Stimulated activated CD8-positive, alpha-beta memory T cell treated with anti-CD3 and anti-CD28 coated beads, Interleukin-2, amount 100 ng/mL, for 48 hours (primary cell): Measurements from ENCODE around the gene ATP13A5.

Experiments
- DNase-seq, 2 donors: peaks; one replicate each; pipeline ENCODE4 v3.0.0-alpha.2; 2020; ENCODE audit warnings: low read depth in 2 of 2

ATP13A5 gene, protein sequence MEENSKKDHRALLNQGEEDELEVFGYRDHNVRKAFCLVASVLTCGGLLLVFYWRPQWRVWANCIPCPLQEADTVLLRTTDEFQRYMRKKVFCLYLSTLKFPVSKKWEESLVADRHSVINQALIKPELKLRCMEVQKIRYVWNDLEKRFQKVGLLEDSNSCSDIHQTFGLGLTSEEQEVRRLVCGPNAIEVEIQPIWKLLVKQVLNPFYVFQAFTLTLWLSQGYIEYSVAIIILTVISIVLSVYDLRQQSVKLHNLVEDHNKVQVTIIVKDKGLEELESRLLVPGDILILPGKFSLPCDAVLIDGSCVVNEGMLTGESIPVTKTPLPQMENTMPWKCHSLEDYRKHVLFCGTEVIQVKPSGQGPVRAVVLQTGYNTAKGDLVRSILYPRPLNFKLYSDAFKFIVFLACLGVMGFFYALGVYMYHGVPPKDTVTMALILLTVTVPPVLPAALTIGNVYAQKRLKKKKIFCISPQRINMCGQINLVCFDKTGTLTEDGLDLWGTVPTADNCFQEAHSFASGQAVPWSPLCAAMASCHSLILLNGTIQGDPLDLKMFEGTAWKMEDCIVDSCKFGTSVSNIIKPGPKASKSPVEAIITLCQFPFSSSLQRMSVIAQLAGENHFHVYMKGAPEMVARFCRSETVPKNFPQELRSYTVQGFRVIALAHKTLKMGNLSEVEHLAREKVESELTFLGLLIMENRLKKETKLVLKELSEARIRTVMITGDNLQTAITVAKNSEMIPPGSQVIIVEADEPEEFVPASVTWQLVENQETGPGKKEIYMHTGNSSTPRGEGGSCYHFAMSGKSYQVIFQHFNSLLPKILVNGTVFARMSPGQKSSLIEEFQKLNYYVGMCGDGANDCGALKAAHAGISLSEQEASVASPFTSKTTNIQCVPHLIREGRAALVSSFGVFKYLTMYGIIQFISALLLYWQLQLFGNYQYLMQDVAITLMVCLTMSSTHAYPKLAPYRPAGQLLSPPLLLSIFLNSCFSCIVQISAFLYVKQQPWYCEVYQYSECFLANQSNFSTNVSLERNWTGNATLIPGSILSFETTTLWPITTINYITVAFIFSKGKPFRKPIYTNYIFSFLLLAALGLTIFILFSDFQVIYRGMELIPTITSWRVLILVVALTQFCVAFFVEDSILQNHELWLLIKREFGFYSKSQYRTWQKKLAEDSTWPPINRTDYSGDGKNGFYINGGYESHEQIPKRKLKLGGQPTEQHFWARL

DNA sequence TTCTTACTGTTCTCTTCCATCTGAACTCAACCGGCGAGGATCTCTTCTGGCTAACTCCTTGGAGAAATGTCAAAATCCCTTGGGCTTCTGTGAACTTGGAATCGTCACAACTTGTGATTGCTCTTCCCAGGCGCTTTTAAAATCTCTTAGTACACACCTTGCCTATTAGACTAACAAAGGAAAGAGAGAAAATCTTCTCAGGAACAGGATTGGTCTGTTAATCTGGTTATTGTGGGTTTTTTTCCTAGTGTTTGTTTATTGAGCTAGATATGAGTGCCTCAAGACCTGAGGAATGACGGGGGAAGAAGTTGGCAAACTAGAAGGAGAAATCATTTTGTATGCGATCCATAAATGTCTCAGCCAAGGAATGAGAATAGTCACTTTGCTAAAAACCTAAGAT is at the start of gene ATP13A5:
Gene ATP13A5, minus strand, starts transcription at position 48 of the 400 bp plus-strand sequence. Its CDS starts 28 bp downstream, at position 20.
- DNase-seq, result no peak

DNA sequence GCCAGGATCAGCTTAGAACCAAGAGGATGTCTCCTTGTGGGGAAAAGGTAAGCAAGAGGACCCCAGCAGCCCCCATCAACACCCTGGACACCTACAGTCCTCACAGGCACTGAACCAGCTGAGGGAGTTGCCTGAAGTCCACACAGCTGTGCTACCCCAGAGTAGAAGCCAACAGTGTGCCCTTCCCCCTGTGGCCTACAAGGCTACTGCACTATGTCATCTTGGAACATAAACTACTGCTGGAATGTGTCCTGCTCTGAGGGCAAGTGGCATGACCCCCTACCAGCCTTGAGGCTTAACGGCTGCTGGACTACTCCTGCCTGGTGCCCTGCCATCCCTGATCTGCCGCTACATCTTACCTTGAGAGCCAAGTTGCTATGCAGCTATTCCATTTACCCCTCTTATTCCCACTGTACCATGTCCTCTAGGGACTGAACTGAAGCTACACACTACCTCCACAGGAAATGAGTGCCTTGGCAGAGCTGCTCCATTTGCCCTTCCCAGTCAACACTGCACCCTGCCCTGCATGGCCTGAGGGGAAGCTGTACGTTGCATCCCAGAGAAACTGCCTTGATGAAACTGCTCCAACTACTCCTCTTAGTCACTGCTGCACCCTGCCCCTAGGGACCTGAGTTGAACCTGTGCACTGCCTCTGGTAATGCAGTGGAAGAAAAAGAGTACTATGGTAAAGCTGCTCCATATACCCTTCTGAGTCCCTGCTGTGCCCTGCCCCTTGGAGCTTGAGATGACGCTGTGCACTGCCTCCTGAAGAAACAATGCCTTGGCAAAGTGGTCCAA is 40.2 kb upstream of the ATP13A5 start:
- no peak for DNase-seq

DNA sequence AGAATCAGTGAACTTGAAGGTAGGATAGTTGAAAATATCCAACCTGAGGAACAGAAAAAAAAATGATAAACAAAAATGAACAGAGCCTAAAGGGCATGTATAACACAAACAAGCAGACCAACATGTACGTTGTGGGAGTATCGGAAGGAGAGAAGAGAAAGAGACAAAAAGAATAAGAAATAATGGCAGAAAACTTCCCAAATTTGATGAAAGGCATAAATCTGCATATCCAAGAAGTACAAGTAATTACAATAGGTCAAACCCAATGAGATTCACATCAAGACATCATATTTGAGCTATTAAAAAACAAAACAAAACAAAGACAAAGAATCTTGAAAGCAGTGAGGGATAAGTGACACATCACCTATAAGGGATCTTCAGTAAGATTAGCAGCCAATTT is 38.1 kb upstream of the ATP13A5 start:
- DNase-seq, result no peak

DNA sequence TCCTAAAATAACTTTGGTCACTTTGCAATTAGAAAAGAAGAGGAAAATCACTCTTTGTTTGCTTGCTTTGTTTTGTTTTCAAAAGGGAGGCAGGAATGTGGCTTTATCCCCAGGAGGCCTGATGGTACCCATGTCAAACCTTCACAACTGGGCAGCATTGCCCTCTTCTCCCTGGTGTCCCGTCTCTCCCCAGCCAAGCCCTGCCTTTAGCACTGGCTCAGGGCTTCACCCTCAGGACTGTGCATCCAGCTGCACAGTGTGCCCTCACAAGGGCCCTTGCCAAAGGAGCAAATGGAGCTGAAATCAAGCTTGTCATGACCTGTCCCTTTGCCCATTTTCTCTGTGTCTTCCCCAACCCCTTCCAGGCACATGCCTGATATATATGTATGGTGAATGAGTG is 29.1 kb upstream of the ATP13A5 start:
- no peak for DNase-seq

DNA sequence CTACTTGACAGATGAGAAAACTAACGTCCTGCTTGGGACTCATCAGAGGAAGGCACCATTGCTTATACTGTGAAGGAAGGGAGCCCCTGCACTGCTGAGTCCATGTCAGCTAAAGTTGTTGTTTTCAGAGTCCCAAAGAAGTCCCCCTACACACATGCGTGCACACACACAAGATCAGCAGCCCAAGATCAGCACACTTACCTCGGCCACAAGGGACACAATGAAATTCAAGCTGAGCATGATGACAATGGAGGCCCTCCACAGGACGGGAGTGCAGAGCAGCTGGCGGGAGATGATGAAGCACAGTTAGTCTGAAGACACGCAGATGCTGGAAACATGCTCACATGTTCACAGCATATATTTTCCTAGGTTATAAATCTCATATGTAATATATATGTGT is 28.6 kb upstream of the ATP13A5 start:
- DNase-seq, result no peak

DNA sequence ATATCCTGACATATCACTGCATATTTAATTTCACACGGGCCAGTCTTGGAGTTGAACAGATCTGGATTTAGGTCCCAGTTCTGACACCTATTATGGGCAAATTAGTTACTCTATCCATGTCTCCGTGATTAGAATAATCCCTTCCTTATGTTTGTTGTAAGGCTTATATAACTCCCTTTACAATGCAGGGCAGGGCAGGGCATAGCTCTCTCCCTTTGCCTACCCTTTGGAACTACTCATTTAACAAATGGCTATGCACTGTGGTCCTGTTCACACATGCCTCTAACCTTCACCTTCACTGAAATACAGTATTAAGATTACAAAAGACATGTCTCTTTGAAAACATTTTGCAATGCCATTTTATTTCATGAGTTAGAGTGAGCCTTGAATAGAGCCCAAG is 24.8 kb upstream of the ATP13A5 start:
- DNase-seq, result no peak

DNA sequence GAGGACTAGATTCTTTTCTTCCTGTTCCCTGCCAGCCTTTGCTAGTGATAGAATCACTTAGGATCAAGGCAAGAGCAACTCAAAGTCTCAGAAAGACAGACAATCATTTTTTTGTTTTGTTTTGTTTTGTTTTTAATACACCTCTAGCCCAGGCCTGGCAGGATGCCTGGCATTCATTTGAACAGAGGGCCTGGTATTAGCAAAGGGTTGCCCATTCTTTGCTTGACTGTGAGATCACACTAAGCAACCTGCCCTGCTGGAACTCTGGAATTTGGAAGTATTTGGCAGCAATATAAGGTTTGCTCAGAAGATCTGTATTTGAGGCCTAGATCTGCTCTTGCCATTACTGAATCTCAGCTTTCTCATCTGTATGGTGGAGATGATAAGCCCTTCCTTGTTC is 21.8 kb upstream of the ATP13A5 start:
- no peak for DNase-seq

DNA sequence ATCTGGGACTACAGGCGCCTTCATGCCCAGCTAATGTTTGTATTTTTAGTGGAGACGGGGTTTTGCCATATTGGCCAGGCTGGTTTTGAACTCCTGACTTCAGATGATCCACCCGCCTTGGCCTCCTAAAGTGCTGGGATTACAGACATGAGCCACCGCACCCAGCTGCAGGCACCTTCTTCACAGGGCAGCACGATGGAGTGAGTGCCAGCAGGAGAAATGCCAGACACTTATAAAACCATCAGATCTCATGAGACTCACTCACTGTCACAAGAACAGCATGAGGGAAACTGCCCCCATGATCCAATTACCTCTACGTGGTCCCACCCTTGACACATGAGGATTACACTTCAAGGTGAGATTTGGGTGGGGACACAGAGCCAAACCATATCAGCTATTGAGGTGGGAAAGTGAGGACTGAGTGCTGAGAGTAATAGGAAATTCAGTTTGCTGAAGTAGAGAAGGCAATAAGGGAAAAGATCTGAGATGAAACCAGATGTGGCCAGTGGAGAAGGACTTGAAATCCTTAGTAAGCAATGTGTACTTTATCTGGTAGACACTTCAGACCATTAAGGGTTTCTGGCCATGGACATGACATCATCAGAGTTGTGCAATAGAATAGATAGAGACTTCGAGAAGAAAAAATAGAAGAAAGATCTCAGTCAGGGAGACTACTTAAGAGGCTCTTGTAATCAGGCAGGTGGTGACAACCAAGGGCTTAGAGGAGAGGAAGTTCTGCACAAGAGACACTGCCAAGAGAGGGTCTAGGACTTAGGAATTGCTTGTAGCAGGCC is 18.1 kb upstream of the ATP13A5 start:
- no peak for DNase-seq

DNA sequence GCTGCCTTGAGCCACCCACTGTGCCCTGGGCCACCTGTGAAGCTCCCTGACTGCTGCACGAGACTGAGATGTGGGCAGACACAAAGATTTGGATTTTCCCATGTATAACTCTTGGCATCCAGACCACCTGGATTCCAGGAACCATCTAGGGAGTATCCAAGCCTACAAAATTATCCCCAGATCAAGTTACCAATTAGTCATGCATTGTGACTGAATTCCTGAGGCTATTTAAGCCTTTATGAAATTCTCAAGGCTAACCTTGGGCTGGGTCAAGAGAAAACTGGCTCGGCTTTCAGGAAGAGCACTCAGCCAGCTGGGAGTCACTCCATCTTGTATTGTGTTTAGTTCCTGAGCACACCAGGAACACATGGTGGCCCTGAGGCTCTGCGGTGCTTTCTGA is 13.3 kb upstream of the ATP13A5 start:
- DNase-seq, result no peak

DNA sequence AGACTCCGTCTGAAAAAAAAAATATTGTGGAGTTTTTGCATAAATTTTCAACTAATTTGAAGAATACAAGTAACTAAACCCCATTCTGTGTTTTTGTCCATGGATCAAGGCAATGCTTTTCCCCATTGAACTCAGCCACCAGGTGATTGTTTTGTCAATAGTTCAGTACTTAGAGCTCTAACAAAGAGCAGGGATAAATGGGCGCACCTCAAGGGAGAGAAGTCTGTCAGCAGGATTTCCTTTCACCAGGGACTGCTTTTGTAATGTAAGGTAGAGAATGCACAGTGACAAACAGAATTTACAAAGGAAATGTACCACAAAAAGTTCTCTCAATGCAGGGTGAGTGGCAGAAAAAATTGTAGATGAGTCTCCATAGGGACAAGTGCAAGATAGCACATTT is 10.8 kb upstream of the ATP13A5 start:
- no peak for DNase-seq

DNA sequence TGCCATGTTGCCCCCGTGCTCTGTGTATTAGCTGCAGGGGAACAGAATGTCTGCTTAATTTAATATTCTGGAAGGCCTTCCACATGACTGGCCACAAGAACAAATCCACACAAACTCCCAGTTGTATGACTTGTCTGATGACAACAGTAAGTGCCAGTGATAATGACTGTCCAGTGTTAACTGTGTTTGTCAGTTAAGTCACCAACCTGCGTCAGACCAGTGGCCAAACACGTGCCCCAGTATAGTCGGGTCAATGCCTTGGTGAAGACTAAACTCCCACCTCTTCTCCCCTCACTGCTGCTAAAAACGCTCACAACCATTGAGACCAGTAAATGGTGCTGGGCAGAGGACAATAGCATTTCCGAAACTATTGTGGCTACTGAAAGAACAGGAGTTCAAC is 9.8 kb upstream of the ATP13A5 start:
- no peak for DNase-seq

DNA sequence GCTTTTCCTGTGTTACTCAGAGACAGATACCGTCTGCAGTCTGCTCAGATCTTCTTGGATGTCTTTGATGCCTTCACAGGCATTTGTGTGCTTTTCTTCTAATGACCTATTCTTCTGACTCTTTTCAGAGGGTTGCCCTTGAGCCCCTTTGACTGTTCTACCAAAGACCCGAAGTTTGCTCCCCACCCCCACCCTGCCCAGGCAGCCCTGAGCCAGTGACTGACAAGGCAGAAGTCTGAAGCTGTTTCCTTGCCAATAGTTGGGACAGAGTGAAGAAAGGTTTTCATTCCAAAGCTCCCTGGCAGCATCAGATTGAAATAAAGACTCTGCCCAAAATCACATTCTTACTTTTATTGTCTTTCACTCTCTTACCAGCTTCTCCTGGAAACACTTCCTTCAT is 9.0 kb upstream of the ATP13A5 start:
- no peak for DNase-seq

DNA sequence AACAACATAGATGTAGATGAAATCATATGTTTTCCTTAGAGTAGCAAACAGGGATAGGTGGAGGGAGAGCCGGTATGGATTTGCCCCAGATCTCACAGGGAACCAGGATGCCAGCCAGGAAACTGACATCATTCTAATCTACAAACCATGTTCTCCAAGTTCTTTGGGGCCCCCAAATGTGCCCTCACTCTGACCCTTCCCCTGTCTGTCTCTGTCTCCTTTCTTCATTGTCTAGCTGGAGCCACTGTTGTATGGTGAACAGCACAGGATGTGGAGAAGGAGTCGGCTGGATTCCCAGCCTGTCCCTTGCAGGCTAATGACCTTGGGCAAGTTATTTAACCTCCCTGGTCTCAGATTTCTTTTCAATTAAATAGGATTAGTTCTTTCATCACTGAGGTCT is 962 bp downstream of the ATP13A5 start:
- no peak for DNase-seq

DNA sequence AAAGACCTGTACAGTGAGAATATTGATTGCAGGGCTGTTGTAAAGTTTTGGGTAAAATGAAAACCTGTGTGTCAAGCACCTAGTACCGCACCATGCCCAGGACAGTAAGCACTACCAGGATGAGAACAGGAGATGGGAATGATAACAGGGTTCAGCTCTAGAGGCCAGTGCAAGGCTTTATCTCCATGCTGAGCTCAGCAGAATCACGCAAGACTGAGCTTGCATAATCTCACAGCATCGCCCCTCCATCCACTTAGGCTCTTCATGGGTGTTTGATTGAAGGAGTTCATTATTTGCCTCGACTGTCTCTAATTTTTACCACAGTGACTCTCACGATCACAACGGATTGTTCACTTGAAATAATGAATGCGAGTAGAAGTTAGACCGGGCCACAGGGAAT is 2.9 kb downstream of the ATP13A5 start:
- DNase-seq, result no peak

DNA sequence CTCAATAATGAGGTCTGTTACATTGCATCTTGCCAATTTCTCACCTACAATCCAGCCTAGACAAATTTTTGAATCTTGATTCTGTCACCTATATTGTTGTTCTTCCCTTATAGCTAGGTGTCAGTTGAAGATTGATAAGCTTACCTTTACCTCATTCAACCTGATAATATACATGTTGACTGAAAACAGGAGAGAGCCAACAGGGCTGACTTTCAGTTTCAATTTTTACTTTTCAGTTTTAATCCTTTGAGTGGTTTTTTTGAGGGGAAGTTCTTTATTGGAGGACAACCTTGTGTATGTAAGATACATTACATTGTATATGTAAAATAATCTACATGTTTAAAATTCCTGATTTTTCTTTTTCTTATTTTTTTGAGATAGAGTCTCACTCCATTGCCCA is 5.8 kb downstream of the ATP13A5 start:
- no peak for DNase-seq

DNA sequence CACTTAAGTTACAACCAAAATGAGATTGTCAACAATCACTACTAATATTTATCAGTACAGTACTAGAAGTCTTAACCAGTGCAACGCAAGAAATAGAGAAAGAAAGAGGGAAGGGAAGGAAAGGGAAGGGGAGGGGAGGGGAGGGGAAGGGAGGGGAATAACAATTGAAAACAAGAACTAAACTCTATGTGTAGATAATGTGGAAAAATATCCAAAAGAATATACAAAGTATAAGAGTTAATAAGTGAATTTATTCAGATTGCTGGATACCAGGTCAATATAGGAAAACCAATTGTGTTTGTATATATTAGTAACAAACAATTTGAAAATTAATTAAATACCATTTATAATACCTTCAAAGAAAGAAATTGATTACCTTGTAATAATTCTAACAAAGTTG is 10.7 kb downstream of the ATP13A5 start:
- DNase-seq, result no peak

DNA sequence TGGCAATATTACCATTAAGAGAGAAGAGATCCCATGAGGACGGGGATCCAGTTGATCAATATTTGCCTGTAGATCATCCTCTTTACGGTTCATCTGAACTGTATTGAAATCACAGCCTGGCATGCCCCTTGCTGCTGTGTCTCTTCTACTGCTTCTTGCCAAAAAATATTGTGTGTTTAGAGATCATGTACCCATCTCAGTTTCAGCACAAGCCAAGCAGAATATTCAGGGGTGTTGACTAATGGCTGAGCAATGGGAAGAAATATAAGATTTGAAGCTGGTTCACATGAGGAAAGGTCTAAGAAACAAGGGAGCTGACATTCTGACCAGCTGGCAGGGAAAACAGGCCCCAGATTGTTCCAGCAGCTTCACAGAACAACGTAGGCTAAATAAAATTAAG is 21.3 kb downstream of the ATP13A5 start:
- no peak for DNase-seq

DNA sequence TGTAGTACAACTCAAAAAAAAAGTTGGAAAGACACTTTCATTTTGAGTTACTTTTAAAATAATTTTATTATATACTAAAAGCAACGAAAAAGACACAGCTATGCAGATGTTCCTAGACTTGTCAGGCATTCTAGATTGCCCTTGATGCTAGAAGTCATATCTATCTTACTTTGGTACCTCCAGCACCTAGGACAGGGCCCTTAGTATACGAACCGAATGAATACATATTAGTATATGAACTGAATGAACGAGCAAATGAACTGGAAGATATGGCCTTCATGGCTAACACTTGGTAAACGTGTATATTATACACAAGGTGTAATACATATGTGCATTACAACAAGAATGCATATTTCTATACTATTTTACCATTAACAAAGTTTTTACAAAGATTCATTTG is 24.1 kb downstream of the ATP13A5 start:
- no peak for DNase-seq

DNA sequence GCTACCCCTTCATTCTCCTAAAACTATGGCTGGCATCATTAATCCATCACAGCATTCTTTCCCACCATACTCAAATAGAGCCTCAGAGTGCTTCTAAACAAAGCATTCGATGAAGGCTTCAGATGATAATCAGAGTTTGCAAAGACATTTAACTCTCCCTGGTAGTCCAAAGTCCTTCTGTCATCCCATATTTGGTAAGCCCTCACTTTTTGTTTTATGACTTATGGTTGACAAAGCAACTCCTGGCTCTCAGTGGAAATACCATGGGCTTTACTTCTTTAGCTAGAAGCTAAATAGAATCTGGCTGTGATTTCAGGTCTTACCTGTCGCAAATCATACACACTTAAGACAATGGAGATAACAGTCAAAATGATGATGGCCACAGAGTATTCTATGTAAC is 27.8 kb downstream of the ATP13A5 start:
- DNase-seq, result no peak

DNA sequence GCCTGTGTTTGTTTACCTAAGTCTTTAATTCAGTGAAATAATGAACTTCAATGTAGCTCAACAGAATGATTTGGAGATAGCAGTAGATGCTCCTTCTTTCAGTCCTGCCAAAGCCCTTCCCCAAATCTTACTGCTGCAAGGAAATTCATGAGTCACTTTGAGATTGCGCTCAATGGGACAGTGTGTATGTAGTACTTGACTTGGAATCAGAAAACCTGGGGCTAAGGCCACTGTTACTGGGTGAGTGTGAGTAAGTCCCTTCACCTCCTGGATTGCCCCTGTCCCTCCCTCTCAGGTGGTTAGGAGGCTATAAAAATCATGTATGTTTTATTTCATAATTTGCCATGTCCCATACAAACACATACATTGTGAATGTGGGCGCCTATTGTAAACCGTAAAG is 29.9 kb downstream of the ATP13A5 start:
- DNase-seq, result no peak
